ENCODE results near the gene ATG7. TPM values are rescaled to one million over a fixed set of nuclear protein-coding genes. Genes with fewer than 3 reads are reported as not detected.

The ATG7 gene
- total RNA-seq, 6 experiments from 2014 or later: 44.5 to 53.0 (median 49.3) TPM

- H3K4me1 Mint-ChIP-seq (ENCODE audit: low read depth): peaks cover 95% of the 10 kb centered on the region
- peaks cover 43% of the 10 kb centered on the region for H3K36me3 Mint-ChIP-seq (ENCODE audit: low read depth)
- H3K27me3 Mint-ChIP-seq (ENCODE audit: insufficient read depth): no peaks in the 10 kb centered on the region; the same call in 1 of the 2 replicates
- DNase-seq: no peak
- no peak for TF ChIP-seq CTCF (IDR thresholded peaks at IDR 0.05)
- H3K9me3 Mint-ChIP-seq: no peaks in the 10 kb centered on the region
- H3K27ac Mint-ChIP-seq: peak overlapping the region; percentile 91
- peak overlapping the region; percentile 84 for H3K4me3 Mint-ChIP-seq
Measured at GRCh38 chr3:11587766-11588165, 315.6 kb downstream of the ATG7 start.

- no peak for TF ChIP-seq CTCF (IDR thresholded peaks at IDR 0.05)
- peak overlapping the region; percentile 91 for H3K27ac Mint-ChIP-seq
- peak overlapping the region; percentile 84 for H3K4me3 Mint-ChIP-seq
- peaks cover 95% of the 10 kb centered on the region for H3K4me1 Mint-ChIP-seq (ENCODE audit: low read depth)
- no peak for DNase-seq
- no peaks in the 10 kb centered on the region; the same call in 1 of the 2 replicates for H3K27me3 Mint-ChIP-seq (ENCODE audit: insufficient read depth)
- H3K9me3 Mint-ChIP-seq: no peaks in the 10 kb centered on the region
- peaks cover 47% of the 10 kb centered on the region for H3K36me3 Mint-ChIP-seq (ENCODE audit: low read depth)
Measured at GRCh38 chr3:11588338-11588737, 316.1 kb downstream of the ATG7 start.

GRCh38 chr3:11588755-11589154 lies 316.6 kb downstream of the ATG7 start:
- Mint-ChIP-seq H3K4me3 (peak overlapping the region; percentile 84; the same call in 1 of the 2 replicates), H3K36me3 (ENCODE audit: low read depth) (peaks cover 51% of the 10 kb centered on the region), H3K9me3 (no peaks in the 10 kb centered on the region), H3K27me3 (ENCODE audit: insufficient read depth) (no peaks in the 10 kb centered on the region; the same call in 1 of the 2 replicates), H3K27ac (peak overlapping the region; percentile 91), H3K4me1 (ENCODE audit: low read depth) (peaks cover 95% of the 10 kb centered on the region)
- TF ChIP-seq CTCF (IDR thresholded peaks at IDR 0.05): no peak
- DNase-seq: no peak

GRCh38 chr3:11589706-11590105 lies 317.5 kb downstream of the ATG7 start:
- peaks cover 54% of the 10 kb centered on the region for H3K36me3 Mint-ChIP-seq (ENCODE audit: low read depth)
- no peak for TF ChIP-seq CTCF (IDR thresholded peaks at IDR 0.05)
- no peak overlapping the region for H3K4me3 Mint-ChIP-seq
- H3K27ac Mint-ChIP-seq: peak overlapping the region; percentile 91
- no peaks in the 10 kb centered on the region for H3K9me3 Mint-ChIP-seq
- H3K27me3 Mint-ChIP-seq (ENCODE audit: insufficient read depth): no peaks in the 10 kb centered on the region; the same call in 1 of the 2 replicates
- DNase-seq: no peak
- peaks cover 93% of the 10 kb centered on the region for H3K4me1 Mint-ChIP-seq (ENCODE audit: low read depth)

- Mint-ChIP-seq H3K4me1 (ENCODE audit: low read depth) (peaks cover 81% of the 10 kb centered on the region), H3K9me3 (no peaks in the 10 kb centered on the region), H3K4me3 (peak overlapping the region; percentile 71), H3K27ac (peak overlapping the region; percentile 91), H3K27me3 (ENCODE audit: insufficient read depth) (no peaks in the 10 kb centered on the region; the same call in 1 of the 2 replicates), H3K36me3 (ENCODE audit: low read depth) (peaks cover 44% of the 10 kb centered on the region)
- TF ChIP-seq CTCF (IDR thresholded peaks at IDR 0.05): no peak
- DNase-seq: peak; percentile 56
Measured at GRCh38 chr3:11591002-11591355, 318.8 kb downstream of the ATG7 start.
